ENCODE data around the gene FCSK. TPM values are rescaled to one million over a fixed set of nuclear protein-coding genes. Genes with fewer than 3 reads are reported as not detected.

FCSK gene
- total RNA-seq, 1 donor, result 11.9 TPM

- no peaks in the 10 kb centered on the region for H3K9me3 ChIP-seq (ENCODE audit: low read depth, low read length)
- peaks cover 12% of the 10 kb centered on the region for H3K4me1 ChIP-seq (ENCODE audit: insufficient read depth, low read length)
- no peaks in the 10 kb centered on the region for H4K20me1 ChIP-seq (ENCODE audit: insufficient read depth, low read length)
- H3K27ac ChIP-seq (ENCODE audit: low read depth, low read length), result peak overlapping the region; percentile 40
- no peaks in the 10 kb centered on the region for H3K27me3 ChIP-seq (ENCODE audit: insufficient read depth, low read length)
- DNase-seq (ENCODE audit: insufficient read length, low spot score, missing footprints), result peak; percentile 98
- H3K36me3 ChIP-seq (ENCODE audit: insufficient read depth, low read length), result peaks cover 35% of the 10 kb centered on the region
- H2AFZ ChIP-seq (ENCODE audit: low read length), result no peak overlapping the region
- no peak overlapping the region for H3K4me3 ChIP-seq (ENCODE audit: insufficient read depth, low read length)
- no peak overlapping the region for H3K4me2 ChIP-seq (ENCODE audit: insufficient read depth, low read length)
- TF ChIP-seq CTCF (IDR thresholded peaks at IDR 0.05; ENCODE audit: extremely low read depth, low read depth, low read length), result no peak
- no peaks in the 10 kb centered on the region for H3K79me2 ChIP-seq (ENCODE audit: insufficient read depth, low read length)
These were observed 27.6 kb downstream of the FCSK start for GRCh38 chr16:70481929-70482536.

- no peaks in the 10 kb centered on the region for H4K20me1 ChIP-seq (ENCODE audit: insufficient read depth, low read length)
- peak overlapping the region; percentile 40 for H3K27ac ChIP-seq (ENCODE audit: low read depth, low read length)
- peaks cover 34% of the 10 kb centered on the region for H3K36me3 ChIP-seq (ENCODE audit: insufficient read depth, low read length)
- H2AFZ ChIP-seq (ENCODE audit: low read length), result no peak overlapping the region
- H3K79me2 ChIP-seq (ENCODE audit: insufficient read depth, low read length), result no peaks in the 10 kb centered on the region
- no peaks in the 10 kb centered on the region for H3K27me3 ChIP-seq (ENCODE audit: insufficient read depth, low read length)
- TF ChIP-seq CTCF (IDR thresholded peaks at IDR 0.05; ENCODE audit: extremely low read depth, low read depth, low read length), result no peak
- no peaks in the 10 kb centered on the region for H3K9me3 ChIP-seq (ENCODE audit: low read depth, low read length)
- no peak overlapping the region for H3K4me3 ChIP-seq (ENCODE audit: insufficient read depth, low read length)
- H3K4me1 ChIP-seq (ENCODE audit: insufficient read depth, low read length), result peaks cover 12% of the 10 kb centered on the region
- DNase-seq (ENCODE audit: insufficient read length, low spot score, missing footprints), result no peak
- H3K4me2 ChIP-seq (ENCODE audit: insufficient read depth, low read length), result no peak overlapping the region
These were observed 28.2 kb downstream of the FCSK start for GRCh38 chr16:70482624-70483023.

- Histone ChIP-seq H3K9me3 (ENCODE audit: low read depth, low read length) (no peaks in the 10 kb centered on the region), H3K27me3 (ENCODE audit: insufficient read depth, low read length) (no peaks in the 10 kb centered on the region), H3K4me1 (ENCODE audit: insufficient read depth, low read length) (peaks cover 12% of the 10 kb centered on the region), H2AFZ (ENCODE audit: low read length) (no peak overlapping the region), H4K20me1 (ENCODE audit: insufficient read depth, low read length) (no peaks in the 10 kb centered on the region), H3K4me2 (ENCODE audit: insufficient read depth, low read length) (no peak overlapping the region), H3K79me2 (ENCODE audit: insufficient read depth, low read length) (no peaks in the 10 kb centered on the region), H3K27ac (ENCODE audit: low read depth, low read length) (no peak overlapping the region), H3K36me3 (ENCODE audit: insufficient read depth, low read length) (peaks cover 31% of the 10 kb centered on the region), H3K4me3 (ENCODE audit: insufficient read depth, low read length) (no peak overlapping the region)
- DNase-seq (ENCODE audit: insufficient read length, low spot score, missing footprints), result no peak
- TF ChIP-seq CTCF (IDR thresholded peaks at IDR 0.05; ENCODE audit: extremely low read depth, low read depth, low read length), result no peak
These were observed 29.0 kb downstream of the FCSK start for GRCh38 chr16:70483426-70483825.

GRCh38 chr16:70484867-70485266 is 30.5 kb downstream of the FCSK start:
- H3K27me3 ChIP-seq (ENCODE audit: insufficient read depth, low read length), result no peaks in the 10 kb centered on the region
- H3K79me2 ChIP-seq (ENCODE audit: insufficient read depth, low read length), result no peaks in the 10 kb centered on the region
- H2AFZ ChIP-seq (ENCODE audit: low read length), result no peak overlapping the region
- H4K20me1 ChIP-seq (ENCODE audit: insufficient read depth, low read length), result no peaks in the 10 kb centered on the region
- no peak overlapping the region for H3K4me3 ChIP-seq (ENCODE audit: insufficient read depth, low read length)
- no peak overlapping the region for H3K27ac ChIP-seq (ENCODE audit: low read depth, low read length)
- TF ChIP-seq CTCF (IDR thresholded peaks at IDR 0.05; ENCODE audit: extremely low read depth, low read depth, low read length), result no peak
- peaks cover 12% of the 10 kb centered on the region for H3K4me1 ChIP-seq (ENCODE audit: insufficient read depth, low read length)
- H3K36me3 ChIP-seq (ENCODE audit: insufficient read depth, low read length), result peaks cover 28% of the 10 kb centered on the region
- no peak overlapping the region for H3K4me2 ChIP-seq (ENCODE audit: insufficient read depth, low read length)
- no peak for DNase-seq (ENCODE audit: insufficient read length, low spot score, missing footprints)
- no peaks in the 10 kb centered on the region for H3K9me3 ChIP-seq (ENCODE audit: low read depth, low read length)
